ENCODE measurements around the gene DIP2B.
"Not testable (repeated sequence)": the region's sequence is repeated elsewhere in the genome, so short reads cannot be mapped to it uniquely, and the experiment has no call there.

Gene DIP2B

DNA sequence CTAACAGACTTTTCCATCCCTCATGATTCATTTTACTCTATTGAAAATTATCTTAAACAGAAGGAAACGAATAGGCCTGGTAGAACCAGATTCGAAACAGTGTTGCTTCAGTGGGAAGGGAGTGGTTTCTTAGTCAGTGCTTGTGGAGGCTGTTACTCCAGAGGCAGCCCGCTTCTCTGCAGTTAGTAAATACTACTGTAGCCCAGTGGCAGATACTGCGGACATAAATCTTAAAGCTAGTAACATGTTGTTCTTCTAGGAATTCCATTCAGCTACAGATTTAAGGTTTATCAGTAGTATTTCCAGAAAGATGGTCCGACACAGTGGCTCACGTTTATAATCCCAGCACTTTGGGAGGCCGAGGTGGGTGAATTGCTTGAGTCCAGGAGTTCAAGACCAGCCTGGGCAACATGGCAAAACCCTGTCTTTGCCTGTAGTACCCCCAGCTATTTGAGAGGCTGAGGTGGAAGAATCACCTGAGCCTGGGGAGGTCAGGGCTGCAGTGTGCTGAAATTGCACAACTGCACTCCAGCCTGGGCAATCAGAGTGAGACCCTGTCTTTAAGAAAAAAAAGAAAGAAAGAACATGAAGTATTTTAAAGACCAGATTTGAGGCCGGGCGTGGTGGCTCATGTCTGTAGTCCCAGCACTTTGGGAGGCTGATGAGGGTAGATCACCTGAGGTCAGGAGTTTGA lies 45.9 kb downstream of the DIP2B start:
- Histone ChIP-seq H2AFZ (no peak overlapping the region), H3K9ac (no peak overlapping the region), H3K27me3 (ENCODE audit: control insufficient read depth, insufficient read depth, low read length) (no peaks in the 10 kb centered on the region), H3K4me3 (ENCODE audit: low read depth, low read length) (no peak overlapping the region), H3K36me3 (ENCODE audit: control insufficient read depth, insufficient read depth, low read length) (no peaks in the 10 kb centered on the region), H3K9me3 (ENCODE audit: control insufficient read depth, low read length) (no peaks in the 10 kb centered on the region), H3K4me1 (peaks cover 8% of the 10 kb centered on the region), H3K27ac (no peak overlapping the region), H3K4me2 (ENCODE audit: low read length) (no peak overlapping the region), H3K79me2 (peaks cover 30% of the 10 kb centered on the region)
- TF ChIP-seq, protein P1, sequence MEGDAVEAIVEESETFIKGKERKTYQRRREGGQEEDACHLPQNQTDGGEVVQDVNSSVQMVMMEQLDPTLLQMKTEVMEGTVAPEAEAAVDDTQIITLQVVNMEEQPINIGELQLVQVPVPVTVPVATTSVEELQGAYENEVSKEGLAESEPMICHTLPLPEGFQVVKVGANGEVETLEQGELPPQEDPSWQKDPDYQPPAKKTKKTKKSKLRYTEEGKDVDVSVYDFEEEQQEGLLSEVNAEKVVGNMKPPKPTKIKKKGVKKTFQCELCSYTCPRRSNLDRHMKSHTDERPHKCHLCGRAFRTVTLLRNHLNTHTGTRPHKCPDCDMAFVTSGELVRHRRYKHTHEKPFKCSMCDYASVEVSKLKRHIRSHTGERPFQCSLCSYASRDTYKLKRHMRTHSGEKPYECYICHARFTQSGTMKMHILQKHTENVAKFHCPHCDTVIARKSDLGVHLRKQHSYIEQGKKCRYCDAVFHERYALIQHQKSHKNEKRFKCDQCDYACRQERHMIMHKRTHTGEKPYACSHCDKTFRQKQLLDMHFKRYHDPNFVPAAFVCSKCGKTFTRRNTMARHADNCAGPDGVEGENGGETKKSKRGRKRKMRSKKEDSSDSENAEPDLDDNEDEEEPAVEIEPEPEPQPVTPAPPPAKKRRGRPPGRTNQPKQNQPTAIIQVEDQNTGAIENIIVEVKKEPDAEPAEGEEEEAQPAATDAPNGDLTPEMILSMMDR (IDR thresholded peaks at IDR 0.05): no peak

DNA sequence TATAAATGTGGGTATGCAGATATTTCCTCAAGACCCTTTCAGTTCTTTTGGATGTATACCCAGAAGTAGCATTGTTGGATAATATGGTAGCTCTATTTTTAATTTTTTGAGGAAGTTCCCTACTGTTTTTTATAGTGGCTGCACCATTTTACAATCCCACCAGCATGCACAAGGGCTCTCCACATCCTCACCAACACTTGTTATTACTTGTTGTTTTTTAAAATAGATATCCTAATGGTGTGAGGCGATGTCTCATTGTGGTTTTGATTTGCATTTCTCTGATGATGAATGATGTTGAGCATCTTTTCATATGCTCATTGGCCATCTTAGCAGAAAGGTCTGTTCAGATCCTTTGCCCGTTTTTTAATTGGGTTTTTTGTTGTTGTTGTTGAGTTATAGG lies 47.1 kb downstream of the DIP2B start:
- Histone ChIP-seq H3K79me2 (peaks cover 35% of the 10 kb centered on the region), H3K4me2 (ENCODE audit: low read length) (no peak overlapping the region), H3K4me3 (ENCODE audit: low read depth, low read length) (no peak overlapping the region), H3K4me1 (peaks cover 11% of the 10 kb centered on the region), H3K36me3 (ENCODE audit: control insufficient read depth, insufficient read depth, low read length) (no peaks in the 10 kb centered on the region), H3K9ac (no peak overlapping the region), H3K9me3 (ENCODE audit: control insufficient read depth, low read length) (no peaks in the 10 kb centered on the region), H2AFZ (no peak overlapping the region), H3K27me3 (ENCODE audit: control insufficient read depth, insufficient read depth, low read length) (no peaks in the 10 kb centered on the region), H3K27ac (no peak overlapping the region)
- TF ChIP-seq, protein P1 (IDR thresholded peaks at IDR 0.05): no peak

DNA sequence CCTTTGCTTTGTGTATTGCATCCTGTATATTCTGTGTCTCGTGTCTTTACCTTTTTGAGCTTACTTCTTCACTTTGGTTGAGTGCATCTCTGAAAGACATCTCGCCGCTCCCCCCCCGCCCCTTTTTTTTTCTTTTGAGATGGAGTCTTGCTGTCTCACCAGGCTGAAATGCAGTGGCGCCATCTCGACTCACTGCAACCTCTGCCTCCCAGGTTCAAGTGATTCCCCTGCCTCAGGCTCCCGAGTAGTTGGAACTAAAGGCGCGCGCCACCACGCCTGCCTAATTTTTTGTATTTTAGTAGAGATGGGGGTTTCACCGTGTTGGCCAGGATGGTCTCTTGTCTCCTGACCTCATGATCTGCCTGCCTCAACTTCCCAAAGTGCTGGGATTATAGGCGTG lies 49.9 kb downstream of the DIP2B start:
- peaks cover 54% of the 10 kb centered on the region for H3K79me2 ChIP-seq

DNA sequence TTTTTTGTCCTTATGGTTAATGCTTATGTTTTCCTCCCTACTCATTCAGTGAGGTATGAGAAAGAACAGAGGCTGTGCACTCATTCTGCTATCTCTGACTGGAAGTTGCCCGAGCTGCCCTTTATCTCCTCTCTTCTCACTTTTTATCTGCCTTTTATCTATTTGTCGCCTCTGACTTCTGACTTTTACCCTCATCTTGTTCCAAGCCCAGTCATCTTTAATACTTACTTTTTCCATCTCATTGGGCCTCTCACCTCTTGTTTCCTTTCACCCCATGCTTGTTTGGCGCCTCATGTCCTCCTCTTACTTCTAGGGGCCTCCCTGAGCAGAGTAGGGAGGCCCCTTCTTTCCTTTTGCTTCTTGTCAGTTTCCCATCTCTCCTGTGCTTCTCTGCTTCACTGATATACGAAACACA lies 50.7 kb downstream of the DIP2B start:
- no peak overlapping the region for H3K4me3 ChIP-seq (ENCODE audit: low read depth, low read length)
- H3K27me3 ChIP-seq (ENCODE audit: control insufficient read depth, insufficient read depth, low read length): no peaks in the 10 kb centered on the region
- peaks cover 11% of the 10 kb centered on the region for H3K4me1 ChIP-seq
- peaks cover 62% of the 10 kb centered on the region for H3K79me2 ChIP-seq
- no peak overlapping the region for H3K9ac ChIP-seq
- H2AFZ ChIP-seq: no peak overlapping the region
- no peak overlapping the region for H3K4me2 ChIP-seq (ENCODE audit: low read length)
- TF ChIP-seq, protein P1 (IDR thresholded peaks at IDR 0.05): no peak
- H3K9me3 ChIP-seq (ENCODE audit: control insufficient read depth, low read length): no peaks in the 10 kb centered on the region
- H3K36me3 ChIP-seq (ENCODE audit: control insufficient read depth, insufficient read depth, low read length): no peaks in the 10 kb centered on the region
- peak overlapping the region; percentile 3 for H3K27ac ChIP-seq

More for the DNA sequence above, 49.9 kb downstream of the DIP2B start:
- Histone ChIP-seq H3K9me3 (ENCODE audit: control insufficient read depth, low read length) (no peaks in the 10 kb centered on the region), H3K4me3 (ENCODE audit: low read depth, low read length) (no peak overlapping the region), H3K4me2 (ENCODE audit: low read length) (no peak overlapping the region), H3K9ac (no peak overlapping the region), H3K4me1 (peaks cover 11% of the 10 kb centered on the region), H3K27me3 (ENCODE audit: control insufficient read depth, insufficient read depth, low read length) (no peaks in the 10 kb centered on the region), H2AFZ (no peak overlapping the region), H3K27ac (no peak overlapping the region), H3K36me3 (ENCODE audit: control insufficient read depth, insufficient read depth, low read length) (no peaks in the 10 kb centered on the region)
- TF ChIP-seq, protein P1 (IDR thresholded peaks at IDR 0.05): no peak

DNA sequence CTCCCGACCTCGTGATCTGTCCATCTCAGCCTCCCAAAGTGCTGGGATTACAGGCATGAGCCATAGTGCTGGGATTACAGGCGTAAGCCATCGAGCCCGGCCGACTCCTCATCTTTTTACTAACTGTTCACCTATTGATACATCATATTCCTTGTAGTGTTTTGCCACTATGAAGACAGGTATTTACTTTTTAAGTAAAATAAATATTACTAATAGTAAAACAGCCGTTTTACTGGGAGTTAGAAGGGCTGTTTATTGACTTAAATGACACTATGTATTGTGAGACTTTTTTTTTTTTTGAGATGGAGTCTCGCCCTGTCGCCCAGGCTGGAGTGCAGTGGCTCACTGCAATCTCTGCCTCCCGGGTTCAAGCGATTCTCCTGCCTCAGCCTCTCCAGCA lies 51.5 kb downstream of the DIP2B start:
- peaks cover 11% of the 10 kb centered on the region for H3K4me1 ChIP-seq
- H3K27ac ChIP-seq: no peak overlapping the region
- TF ChIP-seq, protein P1 (IDR thresholded peaks at IDR 0.05): no peak
- no peaks in the 10 kb centered on the region for H3K36me3 ChIP-seq (ENCODE audit: control insufficient read depth, insufficient read depth, low read length)
- H3K27me3 ChIP-seq (ENCODE audit: control insufficient read depth, insufficient read depth, low read length): no peaks in the 10 kb centered on the region
- H3K4me2 ChIP-seq (ENCODE audit: low read length): no peak overlapping the region
- H2AFZ ChIP-seq: no peak overlapping the region
- peaks cover 56% of the 10 kb centered on the region for H3K79me2 ChIP-seq
- H3K4me3 ChIP-seq (ENCODE audit: low read depth, low read length): no peak overlapping the region
- H3K9me3 ChIP-seq (ENCODE audit: control insufficient read depth, low read length): no peaks in the 10 kb centered on the region
- no peak overlapping the region for H3K9ac ChIP-seq

DNA sequence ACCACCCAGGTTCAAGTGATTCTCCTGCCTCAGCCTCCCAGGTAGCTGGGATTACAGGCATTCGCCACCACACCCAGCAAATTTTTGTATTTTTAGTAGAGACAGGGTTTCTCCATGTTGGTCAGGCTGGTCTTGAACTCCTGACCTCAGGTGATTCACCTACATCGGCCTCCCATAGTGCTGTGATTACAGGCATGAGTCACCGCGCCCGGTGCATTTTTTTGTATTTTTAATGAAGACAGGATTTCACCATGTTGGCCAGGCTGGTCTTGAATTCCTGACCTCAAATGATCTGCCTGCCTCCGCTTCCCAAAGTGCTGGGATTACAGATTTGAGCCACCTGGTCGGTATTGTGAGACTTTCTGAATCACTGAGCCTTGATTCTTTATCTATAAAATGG lies 52.0 kb downstream of the DIP2B start:
- not testable (repeated sequence) for H3K9ac ChIP-seq; H2AFZ ChIP-seq; H3K4me2 ChIP-seq (ENCODE audit: low read length); H3K9me3 ChIP-seq (ENCODE audit: control insufficient read depth, low read length); H3K27me3 ChIP-seq (ENCODE audit: control insufficient read depth, insufficient read depth, low read length); H3K27ac ChIP-seq; H3K4me3 ChIP-seq (ENCODE audit: low read depth, low read length); H3K36me3 ChIP-seq (ENCODE audit: control insufficient read depth, insufficient read depth, low read length)
- Histone ChIP-seq H3K79me2 (peaks cover 52% of the 10 kb centered on the region), H3K4me1 (peaks cover 11% of the 10 kb centered on the region)

Measured in parathyroid adenoma (tissue), 2 donors.